ENCODE data around the gene IFT81.

GRCh38 chr12:110134691-110135411 lies 10.7 kb downstream of the IFT81 start:
- no peak for TF ChIP-seq CTCF (IDR thresholded peaks at IDR 0.05)
- TF ChIP-seq SIN3A (IDR thresholded peaks at IDR 0.05; ENCODE audit: borderline replicate concordance, insufficient read depth, low read depth, low read length), result no peak

Measured in Panc1 (cell line).